ENCODE measurements around the gene PCBP3.
"Not testable (repeated sequence)": the region's sequence is repeated elsewhere in the genome, so short reads cannot be mapped to it uniquely, and the experiment has no call there.

Gene PCBP3

GRCh38 chr21:45613881-45614280 is 29.6 kb upstream of the PCBP3 start:
- no peak for DNase-seq

GRCh38 chr21:45615145-45615711 is 28.3 kb upstream of the PCBP3 start:
- DNase-seq: peak in 2 of 3 experiments; percentile 41 to 62

DNA sequence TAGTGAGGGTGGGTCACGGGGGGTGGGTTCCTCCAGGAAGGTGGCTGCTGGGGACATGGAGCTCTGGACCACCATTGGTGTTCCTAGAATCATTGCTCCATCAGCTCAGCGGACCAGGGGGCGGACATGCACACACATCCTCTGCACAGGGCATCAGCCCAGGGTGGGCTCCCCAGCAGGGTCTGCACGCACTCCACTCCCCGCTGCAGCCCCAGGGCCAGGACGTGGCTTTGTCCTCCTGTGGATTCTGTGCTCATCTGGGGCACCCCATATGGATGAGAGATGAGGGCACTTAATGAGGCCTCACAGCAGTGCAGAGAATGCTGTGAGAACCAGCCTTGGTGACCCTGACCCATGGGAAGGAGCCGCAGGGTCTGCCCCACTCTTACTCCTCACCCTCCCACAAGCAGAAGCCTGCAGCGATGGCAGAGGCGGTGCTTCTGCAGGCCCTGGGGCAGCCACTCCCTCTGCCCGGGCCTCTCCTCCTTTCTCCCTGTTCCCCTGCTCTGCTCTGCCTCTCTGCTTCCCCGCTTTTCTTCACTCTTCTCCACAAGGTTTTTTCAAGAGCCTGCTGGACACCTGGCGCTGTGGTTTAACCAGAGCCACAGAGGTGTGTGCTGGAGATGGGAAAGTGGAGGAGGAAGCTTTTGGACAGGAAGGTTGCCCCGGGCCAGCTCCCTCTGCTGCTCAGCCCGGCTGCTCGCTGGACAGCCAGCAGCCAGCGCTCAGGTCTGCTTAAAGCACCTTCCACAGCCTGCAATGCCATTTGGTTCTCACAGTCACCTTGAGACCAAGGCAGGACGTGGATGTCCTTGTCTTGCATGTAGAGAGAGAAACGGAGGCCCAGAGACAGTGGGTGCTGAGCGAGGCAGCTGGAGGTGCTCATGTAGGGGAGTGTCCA is 26.3 kb upstream of the PCBP3 start:
- DNase-seq: no peak

- DNase-seq: peak in 1 of 3 experiments; percentile 15
These were observed 25.2 kb upstream of the PCBP3 start for GRCh38 chr21:45618287-45618686.

DNA sequence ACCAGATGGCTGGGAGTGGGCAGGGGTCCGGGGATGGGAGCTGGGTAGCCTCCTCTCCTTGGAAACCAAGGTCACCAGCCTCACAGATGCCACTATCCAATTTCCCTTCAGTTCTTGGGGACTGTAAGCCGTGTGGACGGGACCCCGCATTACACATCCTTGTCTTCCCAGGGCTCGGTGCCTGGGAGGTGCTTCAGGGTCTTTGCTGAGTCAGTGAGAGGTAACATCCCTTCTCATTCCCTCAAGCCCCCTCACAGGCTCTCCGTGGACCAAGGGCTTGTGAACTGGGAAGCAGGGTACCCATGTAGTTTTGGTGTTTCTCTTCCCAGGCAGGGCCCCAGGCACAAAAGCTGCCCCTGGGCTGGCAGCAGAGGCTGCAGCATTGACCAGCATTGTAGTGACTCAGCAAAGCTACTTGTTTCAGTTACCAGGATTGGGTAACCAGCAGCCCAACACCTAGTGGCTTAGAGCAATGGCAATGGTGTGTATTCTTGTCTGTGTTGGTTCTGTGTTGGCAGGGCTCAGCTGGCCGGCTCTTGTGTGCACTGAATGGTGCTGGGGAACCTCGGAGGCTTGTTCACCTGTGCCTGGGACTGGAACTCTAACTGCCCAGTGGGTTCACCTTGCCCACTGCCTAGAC is 24.6 kb upstream of the PCBP3 start:
- no peak for DNase-seq

DNA sequence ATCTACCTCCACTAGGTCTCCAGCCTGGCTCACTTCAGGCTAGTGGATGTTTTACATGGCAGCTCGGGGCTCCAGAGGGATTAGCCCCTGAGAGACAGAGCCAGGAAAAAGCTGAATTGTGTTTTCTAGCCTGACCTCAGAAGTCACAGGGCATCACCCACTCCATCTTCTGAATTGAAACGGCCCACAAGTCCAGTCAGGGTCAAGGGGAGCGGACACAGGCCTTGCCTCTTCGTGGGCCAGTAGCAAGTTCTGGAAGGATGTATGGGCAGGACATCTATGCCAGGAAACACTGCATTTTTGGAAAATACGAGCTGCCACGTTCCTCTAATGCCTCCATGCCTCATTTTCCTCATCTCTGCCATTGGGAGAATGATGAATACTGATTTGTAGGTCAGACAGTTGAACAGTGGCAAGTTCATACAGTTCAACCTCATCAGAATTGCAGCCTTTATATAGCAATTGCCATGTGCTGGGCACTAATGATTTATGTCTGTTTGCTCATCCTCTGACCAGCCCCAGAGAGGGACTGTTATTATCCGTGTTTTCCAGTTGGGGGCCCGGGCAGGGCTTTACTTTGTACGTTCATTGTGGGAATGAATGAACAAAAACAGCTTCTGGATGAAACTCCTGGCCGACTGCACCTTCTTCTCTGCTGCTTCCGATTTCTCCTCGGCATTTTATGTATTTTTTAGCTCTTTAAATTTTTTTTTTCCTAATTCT is 23.2 kb upstream of the PCBP3 start:
- peak in 1 of 3 experiments; percentile 49 for DNase-seq

DNA sequence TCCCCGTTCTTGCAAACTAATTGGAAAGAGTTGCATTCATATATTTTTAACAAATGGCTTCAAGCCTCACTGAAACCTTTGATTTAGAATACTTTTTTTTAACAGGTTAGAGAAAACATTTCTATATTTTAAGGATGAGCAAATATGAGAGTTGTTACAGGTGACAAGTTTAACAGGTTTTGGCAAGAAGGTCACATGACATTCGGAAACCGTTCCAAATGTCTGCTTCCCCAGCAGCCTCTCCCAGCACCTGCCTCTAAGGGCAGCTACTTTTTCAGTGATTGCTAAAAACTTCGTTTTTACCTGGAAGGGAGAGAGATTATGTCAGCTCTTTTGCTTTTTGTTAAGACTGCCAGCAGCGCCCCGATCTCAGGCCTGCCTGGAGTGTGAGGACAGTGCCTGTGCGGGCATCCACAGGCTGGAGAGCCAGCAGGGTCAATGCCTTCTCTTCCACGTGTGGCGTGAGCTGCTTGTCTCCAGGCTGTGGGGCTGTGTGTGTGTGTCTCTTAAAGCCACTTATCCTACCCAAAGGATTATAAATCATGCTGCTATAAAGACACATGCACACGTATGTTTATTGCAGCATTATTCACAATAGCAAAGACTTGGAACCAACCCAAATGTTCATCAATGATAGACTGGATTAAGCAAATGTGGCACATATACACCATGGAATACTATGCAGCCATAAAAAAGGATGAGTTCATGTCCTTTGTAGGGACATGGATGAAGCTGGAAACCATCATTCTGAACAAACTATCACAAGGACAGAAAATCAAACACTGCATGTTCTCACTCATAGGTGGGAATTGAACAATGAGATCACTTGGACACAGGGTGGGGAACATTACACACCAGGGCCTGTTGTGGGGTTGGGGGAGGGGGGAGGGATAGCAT is 21.8 kb upstream of the PCBP3 start:
- not testable (repeated sequence) for DNase-seq

DNA sequence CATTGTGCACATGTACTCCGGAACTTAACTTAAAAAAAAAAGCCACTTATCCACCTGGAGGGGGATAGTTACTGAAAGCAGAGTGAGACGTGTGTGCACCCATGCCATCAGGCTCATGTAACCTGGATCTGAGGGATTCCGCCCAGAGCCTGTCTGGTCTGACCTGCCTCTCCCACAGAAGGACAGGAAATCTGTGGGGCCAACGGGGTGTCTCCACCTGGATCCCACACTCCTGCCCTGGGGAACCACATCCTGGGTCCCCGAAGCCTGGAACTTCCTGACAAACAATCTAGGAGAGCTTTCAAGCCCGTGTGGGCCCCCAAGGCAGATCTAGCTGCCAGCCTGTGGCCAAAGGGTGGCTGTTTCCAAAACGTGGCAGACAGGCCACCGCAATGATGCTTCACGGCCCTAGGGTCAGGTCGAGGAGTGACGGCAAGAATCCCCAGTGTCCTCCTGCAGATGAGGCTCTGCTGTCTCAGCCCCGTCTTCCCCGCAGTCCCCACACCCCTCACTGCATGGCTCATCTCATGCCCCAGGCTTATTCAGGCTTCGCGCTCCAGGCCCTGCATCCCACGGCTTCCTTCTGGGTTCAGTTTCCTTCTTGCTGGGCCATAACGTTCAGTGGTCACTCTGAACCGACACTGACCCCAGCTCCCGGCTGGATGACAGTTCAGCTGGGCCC is 21.0 kb upstream of the PCBP3 start:
- no peak for DNase-seq

GRCh38 chr21:45623436-45623835 is 20.1 kb upstream of the PCBP3 start:
- no peak for DNase-seq

- DNase-seq: not testable (repeated sequence)
These were observed 17.4 kb upstream of the PCBP3 start for GRCh38 chr21:45626127-45626526.

DNA sequence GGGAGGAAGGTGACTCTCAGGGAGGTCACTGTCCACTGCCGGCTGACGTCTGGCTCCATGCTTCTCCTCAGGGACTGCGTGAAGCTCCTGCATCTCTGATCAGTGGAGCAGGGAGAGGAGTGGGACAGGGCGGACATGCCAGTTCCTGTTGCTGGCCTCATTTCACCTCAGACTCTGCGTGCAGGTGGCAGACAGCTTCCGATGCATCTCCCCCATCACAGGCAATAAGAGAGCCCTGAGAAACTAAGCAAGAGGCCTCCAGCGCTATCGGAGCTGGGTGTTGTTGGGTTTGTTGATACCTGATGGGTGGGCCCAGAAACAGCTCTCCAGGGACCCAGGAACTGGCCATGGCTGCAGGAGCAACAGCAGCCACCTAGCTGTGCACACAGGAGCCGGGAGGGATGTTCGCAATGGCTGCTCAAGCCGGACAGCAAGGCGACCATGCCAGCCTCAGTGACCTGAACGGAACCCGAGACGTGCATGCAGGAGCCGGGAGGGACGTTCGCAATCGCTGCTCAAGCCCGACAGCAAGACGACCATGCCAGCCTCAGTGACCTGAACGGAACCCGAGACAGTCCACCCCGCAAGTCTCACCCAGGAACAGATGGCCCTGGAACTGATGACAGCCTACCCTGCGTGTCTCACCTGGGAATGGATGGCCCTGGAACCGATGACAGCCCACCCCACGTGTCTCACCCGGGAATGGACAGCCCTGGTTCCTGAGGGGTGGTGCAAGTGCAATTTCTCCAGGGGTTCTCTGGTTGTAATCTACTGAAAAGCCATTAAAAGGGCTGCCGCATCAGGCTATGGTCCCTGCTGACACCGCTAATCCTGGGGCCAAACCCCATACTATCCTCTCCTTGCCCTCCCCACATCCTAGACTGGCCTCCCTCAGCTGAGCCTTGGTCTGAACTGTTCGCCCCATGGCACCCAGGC is 14.2 kb upstream of the PCBP3 start:
- DNase-seq: no peak

GRCh38 chr21:45630066-45630694 is 13.3 kb upstream of the PCBP3 start:
- no peak for DNase-seq

DNA sequence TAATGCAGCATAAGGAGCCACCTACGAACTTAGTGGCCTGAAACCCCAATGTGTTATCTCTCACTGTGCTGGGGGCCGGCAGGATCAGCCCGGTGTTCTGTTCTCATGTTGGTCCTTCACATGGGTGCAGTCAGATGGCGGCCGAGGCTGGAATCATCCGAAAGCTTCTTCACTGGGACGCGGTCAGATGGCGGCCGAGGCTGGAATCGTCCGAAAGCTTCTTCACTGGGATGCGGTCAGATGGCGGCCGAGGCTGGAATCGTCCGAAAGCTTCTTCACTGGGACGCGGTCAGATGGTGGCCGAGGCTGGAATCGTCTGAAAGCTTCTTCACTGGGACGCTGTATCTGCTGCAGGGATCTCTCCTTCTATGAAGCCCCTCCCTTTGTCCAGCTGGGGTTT is 12.6 kb upstream of the PCBP3 start:
- DNase-seq: no peak

GRCh38 chr21:45631540-45631939 is 12.0 kb upstream of the PCBP3 start:
- no peak for DNase-seq

DNA sequence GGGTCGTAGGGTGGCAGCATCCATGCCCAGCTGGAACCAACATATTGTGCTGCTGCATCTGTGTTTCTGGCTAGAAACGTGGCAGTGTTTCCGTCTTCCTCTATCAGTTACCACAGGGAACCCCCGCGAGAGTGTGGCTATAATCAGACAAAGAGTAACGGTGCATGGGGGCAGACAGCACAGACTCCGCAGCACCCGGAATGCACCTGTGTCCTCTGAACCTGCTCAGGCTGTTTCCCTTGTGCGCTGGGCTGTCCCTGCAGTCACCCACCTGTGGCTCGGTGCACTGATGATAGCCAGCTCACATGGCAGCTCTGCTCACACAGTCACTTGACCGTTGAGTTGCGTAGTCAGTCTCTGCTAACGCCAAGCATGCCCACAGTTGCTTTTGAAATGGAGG is 11.4 kb upstream of the PCBP3 start:
- DNase-seq: no peak

- DNase-seq: no peak
These were observed 10.8 kb upstream of the PCBP3 start for GRCh38 chr21:45632637-45633251.

DNA sequence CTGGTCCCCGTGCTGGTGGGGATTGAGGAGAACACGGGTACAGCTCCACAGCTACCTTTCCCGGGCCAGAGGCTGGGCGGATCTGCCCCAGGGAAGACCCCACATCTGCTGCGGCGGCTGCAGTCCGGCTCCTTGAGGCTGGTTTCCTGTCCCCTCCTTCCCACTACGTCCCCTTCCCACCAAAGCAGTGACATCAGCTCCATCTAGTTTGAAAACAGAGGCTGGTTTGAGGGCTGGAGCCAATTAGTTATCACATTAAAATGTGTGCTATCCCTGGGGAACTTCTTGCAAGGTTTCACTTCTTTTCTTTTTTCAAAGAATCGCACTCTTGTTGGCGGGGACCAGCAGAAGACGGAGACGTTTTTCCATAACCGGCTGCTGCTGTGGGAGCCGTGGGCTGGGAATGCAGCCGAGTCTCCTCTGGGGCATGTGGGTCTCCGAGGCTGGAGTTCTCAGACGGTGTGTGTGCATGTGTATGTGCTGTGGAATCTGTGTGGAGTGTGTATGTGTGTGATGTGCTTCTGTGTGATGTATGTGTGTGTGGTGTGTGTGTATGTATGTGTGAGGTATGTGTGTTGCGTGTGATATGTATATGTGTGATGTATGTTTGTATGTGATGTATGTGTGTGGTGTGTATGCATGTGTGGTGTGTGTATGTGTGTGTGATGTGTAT is 8.9 kb upstream of the PCBP3 start:
- DNase-seq: no peak

DNA sequence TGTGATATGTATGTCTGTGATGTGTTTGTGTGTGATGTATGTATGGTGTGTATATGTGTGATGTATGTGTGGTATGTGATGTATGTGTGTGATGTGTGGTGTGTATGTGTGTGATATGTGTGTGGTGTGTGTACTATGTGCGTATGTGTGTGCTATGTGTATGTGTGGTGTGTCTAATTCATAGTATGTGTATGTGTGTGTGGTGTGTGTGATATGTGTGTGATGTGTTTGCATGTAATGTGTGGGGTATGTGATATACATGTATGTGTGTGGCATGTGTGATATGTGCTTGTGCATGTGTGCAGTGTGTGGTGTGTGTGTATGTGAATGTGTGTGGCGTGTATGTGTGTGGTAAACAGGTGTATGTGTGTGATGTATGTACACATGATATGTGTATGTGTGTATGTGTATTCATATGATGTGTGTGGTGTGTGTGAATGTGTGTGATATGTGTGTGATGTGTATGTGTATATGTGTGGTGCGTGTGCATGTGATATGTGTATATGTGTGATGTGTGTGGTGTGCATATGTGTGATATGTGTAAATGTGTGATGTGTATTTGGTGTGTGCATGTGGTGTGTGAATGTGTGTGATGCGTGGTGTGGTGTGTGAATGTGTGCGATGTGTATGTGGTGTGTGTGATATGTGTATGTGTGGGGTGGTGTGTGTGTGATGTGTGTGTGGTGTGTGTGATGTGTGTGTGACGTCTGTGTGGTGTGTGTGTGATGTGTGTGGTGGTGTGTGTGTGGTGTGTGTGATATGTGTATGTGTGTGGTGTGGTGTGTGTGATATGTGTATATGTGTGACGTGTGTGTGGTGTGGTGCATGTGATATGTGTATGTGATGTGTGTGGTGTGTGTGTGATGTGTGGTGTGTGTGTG is 8.0 kb upstream of the PCBP3 start:
- no peak for DNase-seq
